Measurements from ENCODE around the gene APEX1. TPM values are rescaled to one million over a fixed set of nuclear protein-coding genes. Genes with fewer than 3 reads are reported as not detected.

APEX1 gene
- total and polyA plus RNA-seq, 2 of the 8 experiments (the other 6 are each of a cell fraction or from before 2014, with no cell fraction given) = 384 to 700 TPM

DNA sequence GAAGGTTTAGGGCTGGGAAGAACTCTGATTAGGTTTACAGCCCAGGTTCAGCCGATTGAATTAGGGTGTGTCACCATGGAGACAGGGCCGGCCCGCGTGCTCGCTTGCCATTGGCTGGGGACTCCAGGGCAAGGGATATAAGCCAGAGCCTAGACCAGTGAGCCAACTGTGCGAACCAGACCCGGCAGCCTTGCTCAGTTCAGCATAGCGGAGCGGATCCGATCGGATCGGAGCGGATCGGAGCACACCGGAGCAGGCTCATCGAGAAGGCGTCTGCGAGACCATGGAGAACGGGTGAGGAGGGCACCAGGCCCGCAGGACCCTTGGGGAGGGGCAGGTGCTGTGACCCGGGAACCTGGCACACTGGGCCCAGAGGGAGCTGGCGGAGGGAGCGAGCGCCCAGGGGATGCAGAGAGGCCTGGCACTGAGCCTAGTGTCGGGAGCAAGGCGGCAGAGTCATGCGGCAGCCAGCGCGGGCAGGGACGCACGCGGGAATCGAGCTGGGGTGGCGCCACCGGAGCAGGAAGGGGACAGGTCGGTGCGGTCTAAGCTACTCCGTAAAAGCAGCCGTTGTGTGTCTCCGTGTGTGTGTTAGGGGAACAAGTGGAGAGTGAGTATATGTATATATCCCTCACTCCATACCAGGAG is 14.3 kb downstream of the APEX1 start, which contains the start of gene PNP (continued):
- TF ChIP-seq CHD2 (IDR thresholded peaks at IDR 0.05; ENCODE audit: low read length) (peak; percentile 13; the same call in 1 of the 2 replicates), SP2 (IDR thresholded peaks at IDR 0.05; ENCODE audit: low read length) (no peak), KDM1A (IDR thresholded peaks at IDR 0.05; ENCODE audit: borderline replicate concordance, low read length) (no peak), PHF8 (conservative IDR thresholded peaks at IDR 0.05; ENCODE audit: low read depth, low read length) (peak; percentile 83), TBP (IDR thresholded peaks at IDR 0.05; ENCODE audit: low read depth, low read length) (peak; percentile 98), POLR2AphosphoS5 (IDR thresholded peaks at IDR 0.05; ENCODE audit: low read depth, low read length) (peak; percentile 100), TEAD4 (IDR thresholded peaks at IDR 0.05; ENCODE audit: low read depth, low read length) (no peak), HDAC2 (IDR thresholded peaks at IDR 0.05; ENCODE audit: borderline replicate concordance in 1 of 2, low read depth in 2 of 2, low read length in 2 of 2) (no peak), ZNF274 (IDR thresholded peaks at IDR 0.05; ENCODE audit: borderline replicate concordance, extremely low read depth, low read length) (no peak)
- TF ChIP-seq, protein P1, sequence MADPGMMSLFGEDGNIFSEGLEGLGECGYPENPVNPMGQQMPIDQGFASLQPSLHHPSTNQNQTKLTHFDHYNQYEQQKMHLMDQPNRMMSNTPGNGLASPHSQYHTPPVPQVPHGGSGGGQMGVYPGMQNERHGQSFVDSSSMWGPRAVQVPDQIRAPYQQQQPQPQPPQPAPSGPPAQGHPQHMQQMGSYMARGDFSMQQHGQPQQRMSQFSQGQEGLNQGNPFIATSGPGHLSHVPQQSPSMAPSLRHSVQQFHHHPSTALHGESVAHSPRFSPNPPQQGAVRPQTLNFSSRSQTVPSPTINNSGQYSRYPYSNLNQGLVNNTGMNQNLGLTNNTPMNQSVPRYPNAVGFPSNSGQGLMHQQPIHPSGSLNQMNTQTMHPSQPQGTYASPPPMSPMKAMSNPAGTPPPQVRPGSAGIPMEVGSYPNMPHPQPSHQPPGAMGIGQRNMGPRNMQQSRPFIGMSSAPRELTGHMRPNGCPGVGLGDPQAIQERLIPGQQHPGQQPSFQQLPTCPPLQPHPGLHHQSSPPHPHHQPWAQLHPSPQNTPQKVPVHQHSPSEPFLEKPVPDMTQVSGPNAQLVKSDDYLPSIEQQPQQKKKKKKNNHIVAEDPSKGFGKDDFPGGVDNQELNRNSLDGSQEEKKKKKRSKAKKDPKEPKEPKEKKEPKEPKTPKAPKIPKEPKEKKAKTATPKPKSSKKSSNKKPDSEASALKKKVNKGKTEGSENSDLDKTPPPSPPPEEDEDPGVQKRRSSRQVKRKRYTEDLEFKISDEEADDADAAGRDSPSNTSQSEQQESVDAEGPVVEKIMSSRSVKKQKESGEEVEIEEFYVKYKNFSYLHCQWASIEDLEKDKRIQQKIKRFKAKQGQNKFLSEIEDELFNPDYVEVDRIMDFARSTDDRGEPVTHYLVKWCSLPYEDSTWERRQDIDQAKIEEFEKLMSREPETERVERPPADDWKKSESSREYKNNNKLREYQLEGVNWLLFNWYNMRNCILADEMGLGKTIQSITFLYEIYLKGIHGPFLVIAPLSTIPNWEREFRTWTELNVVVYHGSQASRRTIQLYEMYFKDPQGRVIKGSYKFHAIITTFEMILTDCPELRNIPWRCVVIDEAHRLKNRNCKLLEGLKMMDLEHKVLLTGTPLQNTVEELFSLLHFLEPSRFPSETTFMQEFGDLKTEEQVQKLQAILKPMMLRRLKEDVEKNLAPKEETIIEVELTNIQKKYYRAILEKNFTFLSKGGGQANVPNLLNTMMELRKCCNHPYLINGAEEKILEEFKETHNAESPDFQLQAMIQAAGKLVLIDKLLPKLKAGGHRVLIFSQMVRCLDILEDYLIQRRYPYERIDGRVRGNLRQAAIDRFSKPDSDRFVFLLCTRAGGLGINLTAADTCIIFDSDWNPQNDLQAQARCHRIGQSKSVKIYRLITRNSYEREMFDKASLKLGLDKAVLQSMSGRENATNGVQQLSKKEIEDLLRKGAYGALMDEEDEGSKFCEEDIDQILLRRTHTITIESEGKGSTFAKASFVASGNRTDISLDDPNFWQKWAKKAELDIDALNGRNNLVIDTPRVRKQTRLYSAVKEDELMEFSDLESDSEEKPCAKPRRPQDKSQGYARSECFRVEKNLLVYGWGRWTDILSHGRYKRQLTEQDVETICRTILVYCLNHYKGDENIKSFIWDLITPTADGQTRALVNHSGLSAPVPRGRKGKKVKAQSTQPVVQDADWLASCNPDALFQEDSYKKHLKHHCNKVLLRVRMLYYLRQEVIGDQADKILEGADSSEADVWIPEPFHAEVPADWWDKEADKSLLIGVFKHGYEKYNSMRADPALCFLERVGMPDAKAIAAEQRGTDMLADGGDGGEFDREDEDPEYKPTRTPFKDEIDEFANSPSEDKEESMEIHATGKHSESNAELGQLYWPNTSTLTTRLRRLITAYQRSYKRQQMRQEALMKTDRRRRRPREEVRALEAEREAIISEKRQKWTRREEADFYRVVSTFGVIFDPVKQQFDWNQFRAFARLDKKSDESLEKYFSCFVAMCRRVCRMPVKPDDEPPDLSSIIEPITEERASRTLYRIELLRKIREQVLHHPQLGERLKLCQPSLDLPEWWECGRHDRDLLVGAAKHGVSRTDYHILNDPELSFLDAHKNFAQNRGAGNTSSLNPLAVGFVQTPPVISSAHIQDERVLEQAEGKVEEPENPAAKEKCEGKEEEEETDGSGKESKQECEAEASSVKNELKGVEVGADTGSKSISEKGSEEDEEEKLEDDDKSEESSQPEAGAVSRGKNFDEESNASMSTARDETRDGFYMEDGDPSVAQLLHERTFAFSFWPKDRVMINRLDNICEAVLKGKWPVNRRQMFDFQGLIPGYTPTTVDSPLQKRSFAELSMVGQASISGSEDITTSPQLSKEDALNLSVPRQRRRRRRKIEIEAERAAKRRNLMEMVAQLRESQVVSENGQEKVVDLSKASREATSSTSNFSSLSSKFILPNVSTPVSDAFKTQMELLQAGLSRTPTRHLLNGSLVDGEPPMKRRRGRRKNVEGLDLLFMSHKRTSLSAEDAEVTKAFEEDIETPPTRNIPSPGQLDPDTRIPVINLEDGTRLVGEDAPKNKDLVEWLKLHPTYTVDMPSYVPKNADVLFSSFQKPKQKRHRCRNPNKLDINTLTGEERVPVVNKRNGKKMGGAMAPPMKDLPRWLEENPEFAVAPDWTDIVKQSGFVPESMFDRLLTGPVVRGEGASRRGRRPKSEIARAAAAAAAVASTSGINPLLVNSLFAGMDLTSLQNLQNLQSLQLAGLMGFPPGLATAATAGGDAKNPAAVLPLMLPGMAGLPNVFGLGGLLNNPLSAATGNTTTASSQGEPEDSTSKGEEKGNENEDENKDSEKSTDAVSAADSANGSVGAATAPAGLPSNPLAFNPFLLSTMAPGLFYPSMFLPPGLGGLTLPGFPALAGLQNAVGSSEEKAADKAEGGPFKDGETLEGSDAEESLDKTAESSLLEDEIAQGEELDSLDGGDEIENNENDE (IDR thresholded peaks at IDR 0.05; ENCODE audit: insufficient replicate concordance, low read length) = no peak
- TF ChIP-seq, protein P2, sequence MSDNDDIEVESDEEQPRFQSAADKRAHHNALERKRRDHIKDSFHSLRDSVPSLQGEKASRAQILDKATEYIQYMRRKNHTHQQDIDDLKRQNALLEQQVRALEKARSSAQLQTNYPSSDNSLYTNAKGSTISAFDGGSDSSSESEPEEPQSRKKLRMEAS (IDR thresholded peaks at IDR 0.05) = peak; percentile 63
